ENCODE data around the gene CAMK2D.

Gene CAMK2D

DNA sequence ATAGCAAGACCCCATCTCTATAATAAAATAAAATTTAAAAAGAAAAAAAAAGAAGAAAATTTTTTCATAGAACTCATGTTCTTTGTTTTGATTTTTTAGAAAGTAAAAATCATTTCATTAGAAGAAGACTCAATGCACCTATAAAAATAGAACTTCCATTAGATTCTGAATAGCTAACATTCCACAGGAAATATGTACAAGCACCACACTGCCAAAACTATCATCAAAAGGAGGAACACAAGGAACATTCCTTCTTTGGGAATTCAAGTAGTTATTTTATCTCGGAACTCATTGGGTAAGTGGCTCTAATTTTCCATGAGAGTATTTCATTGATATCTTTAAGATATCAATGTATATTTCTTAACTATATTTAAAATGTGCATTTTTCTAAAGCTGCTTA, 157.6 kb downstream of the CAMK2D start:
- H3K27ac ChIP-seq (ENCODE audit: low read depth, low read length): no peak overlapping the region
- H3K4me3 ChIP-seq (ENCODE audit: low read length): no peak overlapping the region
- no peaks in the 10 kb centered on the region for H3K36me3 ChIP-seq (ENCODE audit: control insufficient read depth, insufficient read depth, low read length)
- no peaks in the 10 kb centered on the region for H3K4me1 ChIP-seq (ENCODE audit: control insufficient read depth, insufficient read depth, low read length)
- no peak overlapping the region for H3K9ac ChIP-seq (ENCODE audit: low read length)
- no peaks in the 10 kb centered on the region for H3K27me3 ChIP-seq (ENCODE audit: control insufficient read depth, insufficient read depth, low read length)

DNA sequence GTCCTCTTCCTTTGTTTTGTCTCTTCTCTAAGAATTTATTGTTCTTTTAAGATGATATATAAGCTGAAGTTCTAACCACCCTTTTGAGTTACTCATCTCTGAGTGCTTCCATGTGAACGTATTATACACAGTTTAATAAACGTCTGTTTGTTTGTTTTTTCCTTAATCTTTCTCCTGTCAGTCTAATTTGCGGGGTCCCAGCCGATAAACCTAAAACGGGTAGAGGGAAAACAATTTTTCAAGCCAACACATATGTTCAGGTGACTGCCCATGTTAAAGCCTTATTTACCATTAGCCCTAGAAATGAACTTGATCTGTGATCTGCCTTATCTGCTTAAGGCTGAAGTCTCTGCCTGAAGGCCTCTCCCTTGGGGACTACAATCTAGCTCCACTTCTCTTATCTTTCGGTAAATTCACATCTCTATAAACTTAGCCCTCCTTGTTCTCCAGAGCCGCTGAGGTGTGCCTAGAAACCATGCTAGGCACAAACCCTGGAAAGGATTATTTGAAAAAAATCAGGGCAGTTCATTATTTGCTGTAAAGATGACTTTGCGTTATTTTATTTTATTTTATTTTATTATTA, 158.8 kb downstream of the CAMK2D start:
- Histone ChIP-seq H3K27me3 (ENCODE audit: control insufficient read depth, insufficient read depth, low read length) (no peaks in the 10 kb centered on the region), H3K27ac (ENCODE audit: low read depth, low read length) (no peak overlapping the region), H3K4me3 (ENCODE audit: low read length) (no peak overlapping the region), H3K9ac (ENCODE audit: low read length) (no peak overlapping the region), H3K4me1 (ENCODE audit: control insufficient read depth, insufficient read depth, low read length) (no peaks in the 10 kb centered on the region), H3K36me3 (ENCODE audit: control insufficient read depth, insufficient read depth, low read length) (no peaks in the 10 kb centered on the region)

DNA sequence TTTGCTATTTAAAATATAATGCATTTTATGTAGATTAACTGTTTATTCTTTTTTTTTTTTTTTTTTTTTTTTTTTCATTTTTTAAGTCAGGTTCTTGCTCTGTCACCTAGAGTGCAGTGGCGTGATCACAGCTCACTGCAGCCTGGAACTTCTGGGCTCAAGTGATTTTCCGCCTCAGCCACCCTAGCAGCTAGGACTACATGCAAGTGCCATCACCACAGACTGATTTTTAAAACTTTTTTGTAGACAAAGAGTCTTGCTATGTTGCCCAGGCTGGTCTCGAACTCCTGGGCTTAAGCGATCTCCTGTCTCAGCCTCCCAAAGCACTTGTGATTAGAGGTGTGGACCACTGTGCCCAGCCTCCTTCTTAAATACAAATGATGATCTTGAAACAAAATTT, 159.9 kb downstream of the CAMK2D start:
- H3K4me1 ChIP-seq (ENCODE audit: control insufficient read depth, insufficient read depth, low read length): no peaks in the 10 kb centered on the region
- H3K27me3 ChIP-seq (ENCODE audit: control insufficient read depth, insufficient read depth, low read length): no peaks in the 10 kb centered on the region
- no peak overlapping the region for H3K27ac ChIP-seq (ENCODE audit: low read depth, low read length)
- H3K4me3 ChIP-seq (ENCODE audit: low read length): no peak overlapping the region
- H3K36me3 ChIP-seq (ENCODE audit: control insufficient read depth, insufficient read depth, low read length): no peaks in the 10 kb centered on the region
- no peak overlapping the region for H3K9ac ChIP-seq (ENCODE audit: low read length)

DNA sequence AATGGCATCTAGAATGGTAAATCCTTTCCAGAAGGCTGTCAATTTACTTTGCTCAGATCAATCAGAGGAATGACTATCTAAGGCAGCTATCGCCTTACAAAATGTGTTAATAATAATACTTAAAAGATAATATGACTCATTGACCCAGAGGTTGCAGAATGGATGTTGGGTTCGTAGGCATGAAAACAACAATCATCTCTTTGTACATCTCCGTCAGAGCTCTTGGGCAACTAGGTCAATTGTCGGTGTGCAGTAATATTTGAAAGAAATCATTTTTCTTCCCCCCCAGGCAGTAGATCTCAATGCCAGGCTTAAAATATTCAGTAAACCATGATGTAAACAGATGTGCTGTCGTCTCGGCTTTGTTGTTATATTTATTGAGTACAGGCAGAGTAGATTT, 165.1 kb downstream of the CAMK2D start:
- H3K27ac ChIP-seq (ENCODE audit: low read depth, low read length): no peak overlapping the region
- no peaks in the 10 kb centered on the region for H3K4me1 ChIP-seq (ENCODE audit: control insufficient read depth, insufficient read depth, low read length)
- H3K9ac ChIP-seq (ENCODE audit: low read length): no peak overlapping the region
- H3K27me3 ChIP-seq (ENCODE audit: control insufficient read depth, insufficient read depth, low read length): no peaks in the 10 kb centered on the region
- H3K4me3 ChIP-seq (ENCODE audit: low read length): no peak overlapping the region
- no peaks in the 10 kb centered on the region for H3K36me3 ChIP-seq (ENCODE audit: control insufficient read depth, insufficient read depth, low read length)

DNA sequence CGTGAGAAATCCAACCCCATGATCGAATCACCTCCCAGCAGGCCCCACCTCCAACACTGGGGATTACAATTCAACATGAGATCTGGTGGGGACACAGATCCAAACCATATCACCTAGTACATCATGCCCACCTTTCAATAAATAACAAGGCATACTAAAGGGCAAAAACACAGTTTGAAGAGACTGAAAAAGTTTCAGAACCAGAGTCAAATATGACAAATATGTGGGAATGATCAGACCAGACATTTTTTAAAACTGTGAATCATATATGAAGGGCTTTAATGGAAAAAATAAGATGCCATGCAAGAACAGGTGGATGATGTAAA, 167.3 kb downstream of the CAMK2D start:
- Histone ChIP-seq H3K27me3 (ENCODE audit: control insufficient read depth, insufficient read depth, low read length) (no peaks in the 10 kb centered on the region), H3K4me1 (ENCODE audit: control insufficient read depth, insufficient read depth, low read length) (no peaks in the 10 kb centered on the region), H3K9ac (ENCODE audit: low read length) (no peak overlapping the region), H3K27ac (ENCODE audit: low read depth, low read length) (no peak overlapping the region), H3K4me3 (ENCODE audit: low read length) (no peak overlapping the region), H3K36me3 (ENCODE audit: control insufficient read depth, insufficient read depth, low read length) (no peaks in the 10 kb centered on the region)

DNA sequence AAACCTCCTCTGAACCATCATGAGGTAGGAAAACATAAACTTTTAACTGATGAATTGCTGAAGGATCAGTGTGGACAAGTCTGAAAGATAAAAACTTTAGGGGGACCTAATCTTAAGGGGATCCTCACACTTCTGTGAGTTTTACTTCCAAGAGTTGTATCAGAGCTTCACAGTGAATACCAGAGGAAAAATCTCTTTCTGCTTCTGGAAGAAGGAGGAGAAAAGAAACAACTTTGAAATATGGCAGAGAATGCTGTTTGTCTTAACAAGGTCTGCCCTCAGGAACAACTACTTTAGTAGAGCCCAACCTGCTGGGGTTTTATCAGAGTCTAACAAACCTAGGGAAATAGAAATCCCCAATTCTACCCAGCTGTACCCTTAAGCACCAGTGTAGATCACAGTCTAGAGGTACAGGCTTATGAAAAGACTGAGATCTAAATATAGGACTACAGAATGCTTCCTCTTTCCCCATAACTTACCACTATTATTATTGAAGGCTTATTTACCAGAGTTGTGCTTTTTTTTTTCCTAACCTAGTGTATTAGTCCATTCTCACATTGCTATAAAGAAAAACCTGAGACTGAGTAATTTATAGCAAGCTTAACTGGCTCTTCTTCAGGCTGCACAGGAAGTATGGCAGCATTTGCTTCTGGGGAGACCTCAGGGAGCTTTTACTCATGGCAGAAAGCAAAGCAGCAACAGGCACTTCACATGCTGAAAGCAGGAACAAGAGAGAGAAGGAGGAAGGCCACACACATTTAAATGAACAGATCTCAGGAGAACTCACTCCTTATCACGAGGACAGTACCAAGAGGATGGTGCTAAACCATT, 167.9 kb downstream of the CAMK2D start:
- H3K27ac ChIP-seq (ENCODE audit: low read depth, low read length): no peak overlapping the region
- no peaks in the 10 kb centered on the region for H3K36me3 ChIP-seq (ENCODE audit: control insufficient read depth, insufficient read depth, low read length)
- no peak overlapping the region for H3K9ac ChIP-seq (ENCODE audit: low read length)
- no peaks in the 10 kb centered on the region for H3K27me3 ChIP-seq (ENCODE audit: control insufficient read depth, insufficient read depth, low read length)
- no peak overlapping the region for H3K4me3 ChIP-seq (ENCODE audit: low read length)
- no peaks in the 10 kb centered on the region for H3K4me1 ChIP-seq (ENCODE audit: control insufficient read depth, insufficient read depth, low read length)

DNA sequence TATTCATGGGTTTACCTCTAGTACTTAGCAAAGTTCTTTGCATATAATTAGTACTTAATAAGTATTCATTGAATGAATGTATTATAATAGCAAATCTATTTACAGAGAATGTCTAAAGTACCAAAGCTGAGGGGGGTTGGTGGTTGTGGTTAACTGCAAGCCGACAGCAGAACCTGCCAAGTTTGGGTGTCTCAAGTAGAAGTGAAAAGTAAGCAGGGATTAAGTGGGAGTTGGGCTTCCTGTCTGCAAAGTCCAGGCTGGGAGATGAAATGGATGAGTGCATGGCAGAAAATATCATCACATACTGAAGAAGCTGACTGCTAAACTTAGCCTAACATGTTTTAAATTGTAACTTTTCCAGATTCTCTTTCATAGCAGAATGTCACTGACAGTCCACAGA, 169.6 kb downstream of the CAMK2D start:
- H3K27ac ChIP-seq (ENCODE audit: low read depth, low read length): no peak overlapping the region
- no peak overlapping the region for H3K4me3 ChIP-seq (ENCODE audit: low read length)
- no peak overlapping the region for H3K9ac ChIP-seq (ENCODE audit: low read length)
- no peaks in the 10 kb centered on the region for H3K36me3 ChIP-seq (ENCODE audit: control insufficient read depth, insufficient read depth, low read length)
- H3K27me3 ChIP-seq (ENCODE audit: control insufficient read depth, insufficient read depth, low read length): no peaks in the 10 kb centered on the region
- H3K4me1 ChIP-seq (ENCODE audit: control insufficient read depth, insufficient read depth, low read length): no peaks in the 10 kb centered on the region

DNA sequence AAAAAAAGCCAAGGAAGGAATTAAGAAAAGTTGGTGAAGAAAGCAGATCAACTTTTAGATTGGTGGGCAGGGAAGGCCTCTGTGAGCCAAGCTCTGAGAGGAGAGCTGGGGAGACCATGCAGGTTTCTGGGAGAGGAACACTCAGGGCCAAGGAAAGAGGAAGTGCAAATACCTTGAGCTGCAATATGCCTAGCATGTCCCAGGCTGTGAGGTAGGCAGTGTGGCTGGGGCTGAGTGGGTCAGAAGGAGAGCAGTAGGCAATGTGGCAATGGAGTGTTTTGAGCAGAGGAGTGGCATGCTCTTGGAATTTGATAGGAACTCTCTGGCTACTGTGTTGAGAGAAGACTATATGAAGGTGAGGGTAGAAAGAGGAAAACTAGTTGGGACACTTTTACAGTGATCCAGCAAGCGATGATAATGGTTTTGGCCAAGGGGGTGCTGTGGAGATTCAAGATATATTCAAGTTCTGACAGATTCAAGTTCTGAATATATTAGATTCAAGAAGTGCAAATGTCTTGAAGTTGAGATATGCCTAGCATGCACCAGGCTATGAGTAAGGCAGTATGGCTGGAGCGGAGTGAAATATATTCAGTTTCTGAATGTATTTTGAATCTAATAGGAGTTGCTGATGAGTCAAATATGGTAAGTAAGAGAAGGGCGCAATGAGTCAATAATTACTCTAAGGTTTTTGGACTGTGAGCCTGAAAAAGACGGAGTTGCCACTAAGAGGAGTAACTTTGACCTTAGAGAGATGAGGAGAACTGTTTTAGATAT, 172.5 kb downstream of the CAMK2D start:
- H3K4me1 ChIP-seq (ENCODE audit: control insufficient read depth, insufficient read depth, low read length): no peaks in the 10 kb centered on the region
- no peak overlapping the region for H3K27ac ChIP-seq (ENCODE audit: low read depth, low read length)
- no peak overlapping the region for H3K9ac ChIP-seq (ENCODE audit: low read length)
- H3K4me3 ChIP-seq (ENCODE audit: low read length): no peak overlapping the region
- H3K36me3 ChIP-seq (ENCODE audit: control insufficient read depth, insufficient read depth, low read length): no peaks in the 10 kb centered on the region
- no peaks in the 10 kb centered on the region for H3K27me3 ChIP-seq (ENCODE audit: control insufficient read depth, insufficient read depth, low read length)

DNA sequence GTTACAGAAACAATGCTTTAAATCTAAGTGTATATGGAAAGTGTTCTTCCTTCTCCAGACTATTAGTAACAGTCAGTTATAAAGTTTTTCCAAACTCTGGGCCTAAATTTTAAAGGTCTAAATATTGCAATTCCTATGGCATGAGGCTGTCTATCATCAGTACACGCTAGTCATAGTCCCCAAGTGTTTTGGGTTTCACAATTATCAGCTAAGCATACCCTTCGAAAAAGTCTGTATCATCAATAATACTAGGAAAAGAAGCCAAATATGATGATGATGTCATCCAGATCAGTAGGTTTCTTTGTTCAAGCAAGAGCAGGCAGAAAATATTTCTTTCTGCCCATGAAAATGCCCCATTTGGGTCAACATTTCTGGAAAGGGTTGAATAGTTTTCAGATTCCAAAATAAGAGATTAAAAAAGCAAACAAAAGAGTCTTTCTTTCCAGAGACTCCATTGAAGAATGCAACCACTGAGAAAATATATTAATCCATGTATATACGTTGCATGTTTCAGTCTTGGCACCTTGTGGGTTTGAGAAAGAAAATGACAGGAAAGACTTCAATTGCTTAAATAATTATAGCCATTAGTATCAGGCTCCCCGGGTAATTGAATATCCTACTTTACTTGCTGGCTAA, 173.8 kb downstream of the CAMK2D start:
- H3K4me1 ChIP-seq (ENCODE audit: control insufficient read depth, insufficient read depth, low read length): no peaks in the 10 kb centered on the region
- no peak overlapping the region for H3K4me3 ChIP-seq (ENCODE audit: low read length)
- H3K36me3 ChIP-seq (ENCODE audit: control insufficient read depth, insufficient read depth, low read length): no peaks in the 10 kb centered on the region
- H3K9ac ChIP-seq (ENCODE audit: low read length): no peak overlapping the region
- H3K27ac ChIP-seq (ENCODE audit: low read depth, low read length): no peak overlapping the region
- no peaks in the 10 kb centered on the region for H3K27me3 ChIP-seq (ENCODE audit: control insufficient read depth, insufficient read depth, low read length)

DNA sequence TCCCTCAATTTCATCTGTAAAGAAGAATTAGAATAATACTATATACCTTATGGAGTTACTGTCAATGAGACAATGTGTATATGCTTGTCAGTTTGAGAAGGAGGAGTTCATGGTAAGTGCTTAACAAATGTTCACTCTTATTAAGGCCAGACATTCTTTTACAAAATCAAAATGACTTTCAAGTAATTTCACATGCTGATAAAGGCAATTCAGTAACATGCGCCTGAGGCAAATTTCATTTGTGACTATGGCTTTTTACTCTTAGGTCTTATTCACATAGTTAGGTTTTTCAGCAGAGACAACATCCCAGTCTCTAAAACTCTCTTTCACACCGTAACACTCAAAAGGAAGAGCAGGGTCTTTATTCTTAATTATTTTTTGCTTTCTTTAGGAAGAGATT, 174.4 kb downstream of the CAMK2D start:
- Histone ChIP-seq H3K27ac (ENCODE audit: low read depth, low read length) (no peak overlapping the region), H3K27me3 (ENCODE audit: control insufficient read depth, insufficient read depth, low read length) (no peaks in the 10 kb centered on the region), H3K4me1 (ENCODE audit: control insufficient read depth, insufficient read depth, low read length) (no peaks in the 10 kb centered on the region), H3K9ac (ENCODE audit: low read length) (no peak overlapping the region), H3K4me3 (ENCODE audit: low read length) (no peak overlapping the region), H3K36me3 (ENCODE audit: control insufficient read depth, insufficient read depth, low read length) (no peaks in the 10 kb centered on the region)

DNA sequence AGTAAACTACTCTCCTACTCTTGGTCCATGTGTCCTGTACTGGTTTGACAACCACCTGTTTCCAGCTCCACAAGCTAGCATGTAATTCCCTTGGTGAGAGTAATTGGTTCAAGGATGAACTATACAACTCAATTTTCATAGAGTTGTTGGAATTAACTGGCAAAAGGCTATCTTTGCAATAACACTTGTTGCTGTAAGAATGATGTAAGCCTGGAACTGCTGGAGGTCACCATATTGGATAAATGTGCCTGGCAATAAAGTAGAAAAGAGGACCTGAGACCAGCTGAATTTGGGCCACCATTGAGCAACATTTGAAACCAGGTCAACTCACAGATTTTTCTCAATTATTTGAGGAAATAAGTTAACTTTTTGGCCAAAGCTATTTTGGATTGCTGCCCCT, 175.5 kb downstream of the CAMK2D start:
- H3K9ac ChIP-seq (ENCODE audit: low read length): no peak overlapping the region
- no peak overlapping the region for H3K4me3 ChIP-seq (ENCODE audit: low read length)
- no peaks in the 10 kb centered on the region for H3K36me3 ChIP-seq (ENCODE audit: control insufficient read depth, insufficient read depth, low read length)
- H3K27me3 ChIP-seq (ENCODE audit: control insufficient read depth, insufficient read depth, low read length): no peaks in the 10 kb centered on the region
- no peak overlapping the region for H3K27ac ChIP-seq (ENCODE audit: low read depth, low read length)
- no peaks in the 10 kb centered on the region for H3K4me1 ChIP-seq (ENCODE audit: control insufficient read depth, insufficient read depth, low read length)

DNA sequence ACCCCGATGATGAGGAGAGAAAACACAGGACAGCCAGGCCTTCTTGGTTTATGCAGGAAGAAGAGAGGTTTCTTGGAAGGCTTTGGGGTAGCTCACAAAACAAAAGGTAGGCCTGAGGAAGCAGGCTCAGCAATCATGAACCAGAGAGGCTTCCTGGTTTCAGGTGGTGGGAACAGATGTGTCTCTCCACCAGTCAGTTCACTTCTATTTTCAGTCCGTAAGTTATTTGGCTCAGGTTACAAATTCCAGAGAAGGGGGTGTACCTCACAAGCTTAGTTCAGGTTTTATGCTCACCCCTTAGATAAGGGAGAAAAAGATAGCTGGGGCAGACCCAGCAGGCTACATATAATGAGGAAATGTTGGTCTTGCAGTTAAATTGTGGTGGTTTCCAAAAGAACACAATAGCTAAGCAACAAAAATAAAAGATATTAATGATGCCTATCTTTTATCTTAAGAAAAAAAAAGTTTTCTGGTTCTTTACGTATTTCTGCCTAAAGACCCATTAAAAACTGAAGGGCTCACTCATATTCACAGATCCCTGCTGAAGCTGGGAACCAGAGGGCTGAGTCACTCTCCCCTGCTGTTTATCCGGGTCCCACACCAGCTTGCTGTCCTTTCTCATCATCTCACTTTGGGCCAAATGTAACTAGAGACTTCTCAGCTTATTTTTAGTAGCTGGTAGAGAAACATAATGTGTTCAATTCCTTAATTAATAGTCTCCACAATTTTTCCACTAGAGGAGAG, 177.0 kb downstream of the CAMK2D start:
- no peaks in the 10 kb centered on the region for H3K4me1 ChIP-seq (ENCODE audit: control insufficient read depth, insufficient read depth, low read length)
- no peak overlapping the region for H3K27ac ChIP-seq (ENCODE audit: low read depth, low read length)
- H3K4me3 ChIP-seq (ENCODE audit: low read length): no peak overlapping the region
- H3K27me3 ChIP-seq (ENCODE audit: control insufficient read depth, insufficient read depth, low read length): no peaks in the 10 kb centered on the region
- H3K9ac ChIP-seq (ENCODE audit: low read length): no peak overlapping the region
- H3K36me3 ChIP-seq (ENCODE audit: control insufficient read depth, insufficient read depth, low read length): no peaks in the 10 kb centered on the region

All from rectal smooth muscle tissue (tissue), 1 donor.